GM18502 (cell line): Measurements from ENCODE around the gene PPARA.
"Not testable (repeated sequence)": the region's sequence is repeated elsewhere in the genome, so short reads cannot be mapped to it uniquely, and the experiment has no call there.

ENCODE experiments used
- ATAC-seq: cut with Tn5 transposase; IDR thresholded peaks from one replicate; pipeline ENCODE4 v1.9.1; 2021; ENCODE audit warnings: mild to moderate bottlenecking; ENCODE audit not compliant: unreplicated experiment, poor library complexity

The PPARA gene

GRCh38 chr22:46262449-46263215 is 112.3 kb downstream of the PPARA start:
- no peak for ATAC-seq

- ATAC-seq = no peak
Measured at GRCh38 chr22:46263216-46263590, 112.9 kb downstream of the PPARA start, which contains the start of gene PKDREJ. TSS of gene PKDREJ (minus strand) at chr22:46263343. CDS start at chr22:46263322, 21 bp downstream.

- not testable (repeated sequence) for ATAC-seq
Measured at GRCh38 chr22:46264520-46264919, 114.2 kb downstream of the PPARA start.

GRCh38 chr22:46265627-46266026 is 115.3 kb downstream of the PPARA start:
- not testable (repeated sequence) for ATAC-seq

- peak; percentile 69 for ATAC-seq
Measured at GRCh38 chr22:46267431-46268279, 117.3 kb downstream of the PPARA start, which contains the start of gene TTC38. TSS of gene TTC38 (plus strand) at chr22:46268008. CDS start at chr22:46268040, 32 bp downstream.

- ATAC-seq = no peak
Measured at GRCh38 chr22:46269564-46269963, 119.2 kb downstream of the PPARA start.

GRCh38 chr22:46272196-46272595 is 121.9 kb downstream of the PPARA start:
- no peak for ATAC-seq

GRCh38 chr22:46272762-46273431 is 122.6 kb downstream of the PPARA start:
- ATAC-seq = no peak

- ATAC-seq = no peak
Measured at GRCh38 chr22:46273432-46274148, 123.3 kb downstream of the PPARA start.

- no peak for ATAC-seq
Measured at GRCh38 chr22:46274381-46274780, 124.1 kb downstream of the PPARA start.

- no peak for ATAC-seq
Measured at GRCh38 chr22:46275455-46276122, 125.3 kb downstream of the PPARA start.

GRCh38 chr22:46276563-46276962 is 126.2 kb downstream of the PPARA start:
- ATAC-seq = no peak

GRCh38 chr22:46278656-46279645 is 128.6 kb downstream of the PPARA start:
- ATAC-seq = no peak

GRCh38 chr22:46280063-46280817 is 129.9 kb downstream of the PPARA start:
- no peak for ATAC-seq

GRCh38 chr22:46280999-46281623 is 130.8 kb downstream of the PPARA start:
- ATAC-seq = no peak

GRCh38 chr22:46281866-46282678 is 131.7 kb downstream of the PPARA start:
- ATAC-seq = no peak
